GM18868 (cell line): ENCODE data around the gene TRNT1.

Experiments
- ATAC-seq: cut with Tn5 transposase; IDR thresholded peaks from one replicate; pipeline ENCODE4 v1.9.1; 2021; ENCODE audit warnings: mild to moderate bottlenecking, moderate library complexity; ENCODE audit not compliant: unreplicated experiment

TRNT1 gene

DNA sequence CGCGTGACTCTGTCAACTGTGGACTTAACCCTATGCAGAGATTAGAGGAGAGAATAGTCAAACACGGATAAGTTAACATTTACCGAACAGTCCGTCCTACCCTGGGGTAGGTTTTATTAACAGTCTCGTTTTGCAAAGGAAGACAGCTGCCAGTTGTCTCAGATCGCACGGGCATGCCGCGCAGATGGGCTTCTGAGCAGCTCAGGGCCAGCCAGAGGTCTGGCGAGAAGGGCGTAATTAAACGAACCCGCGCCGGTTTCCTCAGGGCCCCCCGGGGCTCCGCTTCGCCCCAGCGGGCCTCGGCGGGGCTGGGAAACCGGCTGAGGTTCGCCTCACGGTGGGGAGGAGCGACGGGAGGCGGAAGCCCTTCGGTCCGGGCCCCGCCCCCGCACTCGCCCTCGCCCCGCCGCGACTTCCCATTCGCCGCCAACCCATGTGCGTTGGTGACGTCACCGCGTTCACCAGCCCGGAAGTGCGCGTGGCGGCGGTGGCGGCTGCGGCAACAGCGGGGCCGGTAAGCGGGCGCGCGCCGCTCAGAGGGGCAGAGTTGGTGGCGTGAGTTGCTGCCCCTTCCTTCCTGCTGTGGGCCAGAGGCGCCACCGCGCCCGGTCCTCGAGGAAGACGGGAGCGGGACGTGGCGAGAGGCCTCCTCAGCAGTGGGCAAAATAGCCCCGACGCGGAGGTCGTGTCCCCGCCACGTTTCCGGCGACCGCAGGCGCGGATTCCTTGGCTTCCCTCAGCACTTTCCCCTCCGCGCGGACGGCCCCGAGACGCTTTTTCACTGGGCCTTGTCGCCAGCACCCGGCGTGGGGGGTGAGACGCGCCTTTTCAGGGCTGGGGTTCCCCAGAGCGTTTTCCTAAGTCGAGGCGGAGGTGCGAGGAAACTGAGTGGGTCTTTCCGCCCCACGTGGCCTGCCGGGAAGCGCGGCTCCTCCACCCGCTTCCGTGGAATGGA, at the start of gene TRNT1:
Gene TRNT1 (plus strand): TSS at position 464 of the 955 bp plus-strand sequence. CDS start 2,101 bp downstream, outside the sequence.
- ATAC-seq = peak; percentile 96

DNA sequence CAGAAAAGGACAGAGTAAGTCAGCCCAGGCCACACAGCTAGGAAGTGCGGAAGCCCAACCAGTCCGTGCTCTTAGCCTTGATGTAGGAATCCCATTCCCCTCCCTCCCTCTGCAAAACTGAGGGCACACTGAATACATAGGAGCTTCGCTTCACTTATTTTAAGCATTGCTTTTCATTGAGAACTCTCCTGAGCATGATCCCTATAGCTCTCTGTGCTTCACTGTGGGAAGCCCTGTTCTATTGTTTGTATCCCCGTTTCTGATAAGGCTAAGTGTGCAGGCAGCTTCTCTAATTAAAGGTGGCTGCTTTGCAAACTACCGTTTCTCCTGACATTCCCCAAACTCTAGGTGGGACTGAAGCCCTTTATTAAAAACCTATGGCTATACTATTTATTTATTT, 46.4 kb upstream of the TRNT1 start:
- ATAC-seq = no peak

DNA sequence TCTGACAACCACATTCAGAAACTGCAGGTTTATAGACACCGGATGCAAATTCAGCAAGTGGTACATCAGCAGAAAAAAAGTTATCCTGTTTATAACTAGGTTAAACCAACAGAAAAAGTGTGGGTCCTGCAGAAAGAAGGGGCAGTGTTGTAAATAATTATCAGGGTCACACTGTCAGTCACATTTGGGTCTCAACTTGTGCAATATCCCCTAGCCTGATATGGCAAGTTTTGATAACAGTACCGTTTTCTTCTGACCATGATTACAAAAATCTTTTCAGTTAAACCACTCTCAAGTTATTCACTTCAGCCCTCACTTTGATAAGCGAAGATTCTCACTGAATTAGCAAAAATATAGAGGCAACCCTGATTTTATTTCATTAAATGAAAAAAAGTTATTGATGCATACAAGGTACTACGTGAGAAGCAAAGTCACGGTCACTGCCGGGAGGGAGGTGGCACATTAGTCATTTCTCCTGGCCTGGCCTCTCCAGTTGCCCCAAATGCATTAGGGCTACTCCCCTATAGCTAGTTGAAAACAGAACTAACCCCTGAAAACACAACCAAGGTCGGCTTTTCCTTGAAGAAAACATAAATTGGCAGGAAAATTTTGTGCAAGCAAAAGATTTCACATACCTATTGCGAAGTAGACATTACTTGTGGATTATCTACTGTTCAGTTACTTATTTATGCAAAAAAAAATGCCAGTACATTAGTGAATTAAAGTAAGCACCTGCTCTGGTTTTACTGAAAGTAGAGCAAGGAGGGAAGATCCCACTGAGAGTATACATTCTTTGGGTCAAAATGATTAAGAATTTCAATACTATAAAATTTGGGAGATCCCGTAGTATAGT, 45.1 kb upstream of the TRNT1 start:
- ATAC-seq = peak; percentile 53

- ATAC-seq = peak; percentile 77
Observed at GRCh38 chr3:3082234-3082924, 44.4 kb upstream of the TRNT1 start.

DNA sequence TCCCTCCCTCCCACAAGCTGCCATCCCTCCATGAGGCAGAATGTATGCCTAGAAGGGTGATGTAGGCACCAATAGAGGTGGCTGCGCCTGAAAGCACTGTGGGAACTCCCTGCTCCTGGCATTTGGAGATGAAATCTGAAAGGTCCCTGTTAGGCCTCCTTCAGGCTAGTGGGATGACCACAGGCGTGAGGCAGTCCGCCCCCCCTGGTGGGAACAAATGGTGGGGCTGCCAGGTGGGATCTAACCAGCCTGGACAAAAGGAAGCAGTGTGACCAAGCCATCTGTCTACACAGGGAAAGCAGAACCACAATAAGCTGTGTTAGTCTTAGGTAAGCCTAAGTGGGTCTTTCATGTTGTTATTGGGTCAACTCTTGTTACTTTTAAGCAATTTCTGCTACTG, 41.9 kb upstream of the TRNT1 start:
- no peak for ATAC-seq

DNA sequence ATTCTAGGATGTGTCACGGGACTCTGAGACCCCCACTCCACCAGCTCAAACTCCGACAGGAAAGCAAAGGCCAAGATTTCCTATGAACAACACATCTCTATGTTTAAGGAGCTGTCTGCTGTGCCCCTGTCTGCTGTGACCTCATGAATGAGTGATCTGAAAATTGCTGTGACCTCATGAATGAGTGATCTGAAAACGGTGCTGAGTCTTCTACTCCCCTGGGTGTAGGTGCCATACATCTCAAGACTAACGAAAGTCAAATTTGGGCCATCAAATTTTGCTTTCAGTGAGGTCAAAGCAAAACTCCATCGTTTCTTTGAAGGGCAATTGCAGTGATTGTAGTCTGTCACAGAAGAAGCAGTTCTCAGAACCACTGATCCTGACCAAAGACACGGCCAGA, 41.0 kb upstream of the TRNT1 start:
- peak; percentile 28 for ATAC-seq

GRCh38 chr3:3086239-3086638, 40.5 kb upstream of the TRNT1 start:
- no peak for ATAC-seq

DNA sequence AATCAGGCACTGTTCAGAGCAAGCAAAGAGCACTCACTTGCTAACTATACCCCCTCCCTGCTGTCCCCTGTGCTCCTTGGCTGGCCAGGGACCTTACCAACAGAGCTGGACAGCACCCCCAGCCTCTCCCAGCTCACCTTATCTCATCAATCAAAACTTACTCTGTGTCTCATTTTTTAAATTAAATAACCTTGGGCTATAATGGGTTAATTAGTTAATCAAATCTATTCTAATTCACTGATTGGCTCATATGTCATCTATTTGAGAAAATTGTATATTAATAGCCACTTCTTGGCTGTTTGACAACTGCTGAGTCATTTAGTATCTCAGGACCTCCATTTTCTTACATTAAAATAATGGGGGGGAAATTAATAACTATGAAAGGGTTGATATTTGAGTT, 39.5 kb upstream of the TRNT1 start:
- no peak for ATAC-seq

DNA sequence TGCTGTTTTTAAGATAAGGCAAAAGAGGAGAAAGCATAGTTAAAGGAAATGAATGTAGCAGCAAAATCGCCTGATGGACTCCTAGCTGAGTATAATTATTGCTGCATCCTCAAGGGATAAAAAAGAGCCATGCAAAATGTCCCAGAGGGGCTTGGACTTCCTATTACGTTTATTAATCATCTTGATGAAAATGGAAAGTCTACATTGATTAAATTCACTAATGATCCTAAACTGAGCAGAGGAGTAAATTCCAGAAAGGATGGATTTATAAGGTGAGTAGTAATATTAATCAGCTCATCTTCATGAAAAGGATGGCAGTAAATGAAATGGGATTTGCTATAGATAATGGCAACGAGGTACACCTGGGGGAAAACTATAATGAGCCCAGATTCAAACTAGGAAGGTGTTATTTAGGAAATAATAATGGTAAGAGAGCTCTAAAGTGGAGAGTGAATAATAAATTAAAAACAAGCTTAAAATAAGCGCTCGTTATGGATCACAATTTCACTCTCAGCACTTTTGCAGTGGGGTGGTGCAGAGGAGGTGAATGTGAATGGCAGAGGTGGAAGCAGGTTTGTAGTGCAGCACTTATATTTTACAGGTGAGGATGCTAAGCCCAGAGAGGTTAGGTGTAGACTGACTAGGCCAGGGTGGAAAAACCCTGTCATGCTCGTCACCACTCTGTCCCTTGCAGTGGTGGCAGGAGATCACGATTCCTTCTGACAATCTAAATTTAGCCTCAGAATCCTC, 38.8 kb upstream of the TRNT1 start:
- ATAC-seq = no peak

GRCh38 chr3:3089017-3089416, 37.7 kb upstream of the TRNT1 start:
- peak; percentile 97 for ATAC-seq

DNA sequence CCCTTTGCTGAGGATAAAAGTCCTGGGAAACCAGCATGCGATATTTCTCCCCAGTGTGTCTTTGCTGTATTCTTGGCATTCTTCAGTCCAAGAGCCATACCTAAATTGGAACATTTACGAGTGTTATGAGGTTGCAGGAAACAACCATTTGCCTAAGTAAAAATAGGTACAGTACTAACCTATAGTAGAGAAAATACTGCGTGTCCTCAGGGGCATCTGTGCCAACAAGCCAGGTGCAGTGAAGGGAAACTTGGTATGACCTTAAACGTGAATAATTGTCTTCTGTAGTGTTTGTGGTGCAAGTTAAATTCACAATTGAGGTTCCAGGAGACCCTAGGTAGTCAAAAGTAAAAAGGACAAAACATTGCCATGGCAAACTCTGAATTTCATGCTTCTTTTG, 28.8 kb upstream of the TRNT1 start:
- ATAC-seq = no peak

- peak; percentile 62 for ATAC-seq
Observed at GRCh38 chr3:3101660-3102458, 24.9 kb upstream of the TRNT1 start.

GRCh38 chr3:3102751-3103150, 24.0 kb upstream of the TRNT1 start:
- no peak for ATAC-seq

DNA sequence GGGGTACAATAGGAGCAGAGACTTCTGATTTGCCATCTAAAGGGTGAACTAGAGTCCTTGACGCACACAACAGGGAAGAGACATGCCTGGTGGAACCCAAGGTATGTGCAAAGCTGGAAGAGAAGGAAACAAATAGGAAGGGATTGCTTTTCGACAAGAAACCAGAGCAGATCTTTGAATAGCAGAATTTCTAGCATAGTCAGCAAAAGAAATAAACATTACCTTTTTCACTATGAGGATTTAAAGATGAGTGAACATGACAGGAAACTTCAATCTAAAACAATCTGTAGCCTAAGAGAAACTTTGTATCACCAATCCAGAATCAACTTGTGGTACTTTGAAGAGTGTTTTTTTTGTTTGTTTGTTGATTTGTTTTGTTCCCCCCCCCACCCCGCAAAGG, 21.5 kb upstream of the TRNT1 start:
- no peak for ATAC-seq

DNA sequence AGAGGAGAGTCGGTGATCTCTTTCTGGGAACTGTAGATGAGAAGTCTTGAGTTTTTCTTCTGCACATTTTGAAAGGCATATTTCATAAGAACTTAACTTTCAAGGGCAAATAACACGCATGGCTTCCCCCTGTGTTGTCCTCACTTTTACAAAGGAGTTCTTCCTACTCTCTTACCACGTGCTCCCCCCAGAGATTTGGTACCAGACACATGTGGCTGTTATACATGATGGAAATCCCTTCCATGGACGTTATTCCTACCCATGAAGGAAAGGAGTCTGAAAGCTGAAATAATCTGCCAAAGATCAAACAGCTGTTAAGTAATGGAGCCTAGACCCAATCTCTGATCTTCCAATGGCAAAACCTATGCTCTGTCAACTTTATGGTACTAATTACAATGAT, 20.9 kb upstream of the TRNT1 start:
- no peak for ATAC-seq

DNA sequence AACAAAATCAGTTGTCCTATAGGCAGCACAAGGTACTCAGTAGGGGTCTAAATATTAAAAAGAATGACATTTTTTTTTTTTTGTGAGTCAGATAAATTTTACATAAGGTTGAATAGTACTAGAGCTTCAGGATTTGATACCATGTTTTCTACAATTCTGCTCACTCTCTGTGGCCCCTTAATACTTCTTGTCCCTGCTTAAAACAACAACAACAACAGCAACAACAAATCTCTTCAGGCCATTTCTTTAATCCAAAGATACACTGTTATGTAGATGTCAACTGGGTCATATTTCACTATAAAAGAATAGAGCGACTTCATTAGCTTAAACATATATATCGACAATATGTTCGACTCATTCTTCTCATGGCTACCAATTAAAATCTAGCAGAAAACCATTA, 19.6 kb upstream of the TRNT1 start:
- ATAC-seq = no peak

- ATAC-seq = peak; percentile 26
Observed at GRCh38 chr3:3107858-3108257, 18.9 kb upstream of the TRNT1 start.

GRCh38 chr3:3109407-3110298, 17.1 kb upstream of the TRNT1 start:
- ATAC-seq = peak; percentile 82

GRCh38 chr3:3110299-3110630, 16.5 kb upstream of the TRNT1 start, which contains the start of gene IL5RA:
Gene IL5RA (minus strand): TSS chr3:3110374. CDS start chr3:3104984, 5,390 bp downstream.
- peak; percentile 50 for ATAC-seq
